ENCODE measurements around the gene PIEZO1.
"Not testable (repeated sequence)": the region's sequence is repeated elsewhere in the genome, so short reads cannot be mapped to it uniquely, and the experiment has no call there.

PIEZO1 gene

GRCh38 chr16:88785106-88785924 is at the start of gene PIEZO1:
Gene PIEZO1 (minus strand): TSS chr16:88785220. CDS start chr16:88784964, 256 bp downstream.
- DNase-seq (ENCODE audit: low spot score) = peak; percentile 76

- no peak for DNase-seq (ENCODE audit: low spot score)
Measured at GRCh38 chr16:88834670-88835069, 49.6 kb upstream of the PIEZO1 start.

- no peak for DNase-seq (ENCODE audit: low spot score)
Measured at GRCh38 chr16:88833086-88833485, 48.1 kb upstream of the PIEZO1 start.

- no peak for DNase-seq (ENCODE audit: low spot score)
Measured at GRCh38 chr16:88831838-88832237, 46.8 kb upstream of the PIEZO1 start.

- DNase-seq (ENCODE audit: low spot score) = no peak
Measured at GRCh38 chr16:88830783-88831182, 45.8 kb upstream of the PIEZO1 start.

GRCh38 chr16:88830258-88830657 is 45.2 kb upstream of the PIEZO1 start:
- DNase-seq (ENCODE audit: low spot score) = no peak

GRCh38 chr16:88828711-88829110 is 43.7 kb upstream of the PIEZO1 start:
- DNase-seq (ENCODE audit: low spot score) = no peak

- no peak for DNase-seq (ENCODE audit: low spot score)
Measured at GRCh38 chr16:88827727-88828126, 42.7 kb upstream of the PIEZO1 start.

- DNase-seq (ENCODE audit: low spot score) = no peak
Measured at GRCh38 chr16:88826070-88826840, 41.2 kb upstream of the PIEZO1 start.

GRCh38 chr16:88825146-88825545 is 40.1 kb upstream of the PIEZO1 start:
- no peak for DNase-seq (ENCODE audit: low spot score)

- no peak for DNase-seq (ENCODE audit: low spot score)
Measured at GRCh38 chr16:88824256-88825077, 39.4 kb upstream of the PIEZO1 start.

- DNase-seq (ENCODE audit: low spot score) = not testable (repeated sequence)
Measured at GRCh38 chr16:88823646-88824045, 38.6 kb upstream of the PIEZO1 start.

GRCh38 chr16:88822281-88823040 is 37.4 kb upstream of the PIEZO1 start:
- DNase-seq (ENCODE audit: low spot score) = no peak

- DNase-seq (ENCODE audit: low spot score) = no peak
Measured at GRCh38 chr16:88821168-88821850, 36.3 kb upstream of the PIEZO1 start.

- DNase-seq (ENCODE audit: low spot score) = no peak
Measured at GRCh38 chr16:88820385-88821025, 35.5 kb upstream of the PIEZO1 start.

GRCh38 chr16:88819126-88819525 is 34.1 kb upstream of the PIEZO1 start:
- no peak for DNase-seq (ENCODE audit: low spot score)

- no peak for DNase-seq (ENCODE audit: low spot score)
Measured at GRCh38 chr16:88818575-88818874, 33.5 kb upstream of the PIEZO1 start.

GRCh38 chr16:88817785-88818574 is 33.0 kb upstream of the PIEZO1 start:
- DNase-seq (ENCODE audit: low spot score) = no peak

- no peak for DNase-seq (ENCODE audit: low spot score)
Measured at GRCh38 chr16:88816736-88817535, 31.9 kb upstream of the PIEZO1 start.

All from ecto neural progenitor cell (in vitro differentiated cells).